ENCODE data around the gene RIPK4. TPM values are rescaled to one million over a fixed set of nuclear protein-coding genes. Genes with fewer than 3 reads are reported as not detected.

RIPK4 gene
- total RNA-seq, 2 experiments from 2014 or later: not detected

GRCh38 chr21:41712201-41712600, 54.7 kb downstream of the RIPK4 start:
- Mint-ChIP-seq H3K36me3 (no peaks in the 10 kb centered on the region), H3K4me3 (no peak overlapping the region), H3K27ac (no peak overlapping the region), H3K27me3 (peaks cover 31% of the 10 kb centered on the region), H3K9me3 (ENCODE audit: low read depth) (no peaks in the 10 kb centered on the region), H3K4me1 (peaks cover 1% of the 10 kb centered on the region)
- CTCF ChIA-PET: no interaction called here
- ATAC-seq: no peak
- no peak for DNase-seq

- peaks cover 2% of the 10 kb centered on the region for H3K9me3 Mint-ChIP-seq (ENCODE audit: low read depth)
- peaks cover 6% of the 10 kb centered on the region for H3K4me1 Mint-ChIP-seq
- H3K4me3 Mint-ChIP-seq: no peak overlapping the region
- H3K36me3 Mint-ChIP-seq: no peaks in the 10 kb centered on the region
- ATAC-seq: no peak
- CTCF ChIA-PET: no interaction called here
- DNase-seq: no peak
- no peak overlapping the region for H3K27ac Mint-ChIP-seq
- H3K27me3 Mint-ChIP-seq: peaks cover 31% of the 10 kb centered on the region
Measured at GRCh38 chr21:41711416-41712007, 55.3 kb downstream of the RIPK4 start.

- Mint-ChIP-seq H3K9me3 (ENCODE audit: low read depth) (peaks cover 2% of the 10 kb centered on the region), H3K27ac (no peak overlapping the region)
Measured at GRCh38 chr21:41710823-41711160, 56.1 kb downstream of the RIPK4 start.

GRCh38 chr21:41709965-41710822, 56.7 kb downstream of the RIPK4 start:
- CTCF ChIA-PET: no interaction called here
- H3K4me3 Mint-ChIP-seq: no peak overlapping the region
- H3K27me3 Mint-ChIP-seq: peaks cover 31% of the 10 kb centered on the region
- ATAC-seq (no peak), DNase-seq (no peak)
- no peak overlapping the region for H3K27ac Mint-ChIP-seq
- no peaks in the 10 kb centered on the region for H3K36me3 Mint-ChIP-seq
- H3K9me3 Mint-ChIP-seq (ENCODE audit: low read depth): peaks cover 2% of the 10 kb centered on the region
- peaks cover 6% of the 10 kb centered on the region for H3K4me1 Mint-ChIP-seq

More at GRCh38 chr21:41710823-41711160, 56.1 kb downstream of the RIPK4 start:
- Mint-ChIP-seq H3K4me3 (no peak overlapping the region), H3K36me3 (no peaks in the 10 kb centered on the region), H3K27me3 (peaks cover 31% of the 10 kb centered on the region), H3K4me1 (peaks cover 6% of the 10 kb centered on the region)
- ATAC-seq (no peak), DNase-seq (no peak)
- CTCF ChIA-PET: no interaction called here

- Mint-ChIP-seq H3K36me3 (no peaks in the 10 kb centered on the region), H3K4me3 (no peak overlapping the region), H3K27me3 (peaks cover 25% of the 10 kb centered on the region), H3K4me1 (peaks cover 6% of the 10 kb centered on the region), H3K27ac (no peak overlapping the region), H3K9me3 (ENCODE audit: low read depth) (peaks cover 2% of the 10 kb centered on the region)
- ATAC-seq: no peak
- DNase-seq: no peak
- CTCF ChIA-PET: no interaction called here
Measured at GRCh38 chr21:41709166-41709565, 57.7 kb downstream of the RIPK4 start.

GRCh38 chr21:41707960-41708330, 58.9 kb downstream of the RIPK4 start:
- H3K9me3 Mint-ChIP-seq (ENCODE audit: low read depth): peaks cover 2% of the 10 kb centered on the region
- no peaks in the 10 kb centered on the region for H3K36me3 Mint-ChIP-seq
- CTCF ChIA-PET: no interaction called here
- H3K27me3 Mint-ChIP-seq: peaks cover 17% of the 10 kb centered on the region
- H3K27ac Mint-ChIP-seq: no peak overlapping the region
- H3K4me1 Mint-ChIP-seq: peaks cover 6% of the 10 kb centered on the region
- ATAC-seq (no peak), DNase-seq (no peak)
- H3K4me3 Mint-ChIP-seq: no peak overlapping the region

GRCh38 chr21:41707231-41707959, 59.5 kb downstream of the RIPK4 start:
- no peaks in the 10 kb centered on the region for H3K36me3 Mint-ChIP-seq
- peaks cover 18% of the 10 kb centered on the region for H3K27me3 Mint-ChIP-seq
- H3K27ac Mint-ChIP-seq: no peak overlapping the region
- peaks cover 6% of the 10 kb centered on the region for H3K4me1 Mint-ChIP-seq
- peaks cover 2% of the 10 kb centered on the region for H3K9me3 Mint-ChIP-seq (ENCODE audit: low read depth)
- H3K4me3 Mint-ChIP-seq: no peak overlapping the region
- DNase-seq (no peak), ATAC-seq (no peak)
- CTCF ChIA-PET: no interaction called here

GRCh38 chr21:41706678-41707077, 60.2 kb downstream of the RIPK4 start:
- peaks cover 6% of the 10 kb centered on the region for H3K4me1 Mint-ChIP-seq
- CTCF ChIA-PET: no interaction called here
- peaks cover 2% of the 10 kb centered on the region for H3K9me3 Mint-ChIP-seq (ENCODE audit: low read depth)
- H3K4me3 Mint-ChIP-seq: no peak overlapping the region
- DNase-seq (no peak), ATAC-seq (peak; percentile 9)
- H3K27me3 Mint-ChIP-seq: peaks cover 12% of the 10 kb centered on the region
- no peaks in the 10 kb centered on the region for H3K36me3 Mint-ChIP-seq
- H3K27ac Mint-ChIP-seq: no peak overlapping the region

GRCh38 chr21:41706263-41706639, 60.6 kb downstream of the RIPK4 start:
- Mint-ChIP-seq H3K27me3 (peaks cover 8% of the 10 kb centered on the region), H3K9me3 (ENCODE audit: low read depth) (peaks cover 2% of the 10 kb centered on the region), H3K4me1 (peaks cover 6% of the 10 kb centered on the region), H3K27ac (no peak overlapping the region), H3K4me3 (no peak overlapping the region), H3K36me3 (no peaks in the 10 kb centered on the region)
- ATAC-seq (no peak), DNase-seq (no peak)
- CTCF ChIA-PET: no interaction called here

GRCh38 chr21:41705546-41706262, 61.1 kb downstream of the RIPK4 start:
- Mint-ChIP-seq H3K4me3 (no peak overlapping the region), H3K4me1 (peaks cover 6% of the 10 kb centered on the region), H3K27me3 (peaks cover 3% of the 10 kb centered on the region), H3K27ac (no peak overlapping the region), H3K36me3 (no peaks in the 10 kb centered on the region), H3K9me3 (ENCODE audit: low read depth) (peaks cover 2% of the 10 kb centered on the region)
- CTCF ChIA-PET: no interaction called here
- DNase-seq (no peak), ATAC-seq (no peak)

- no peaks in the 10 kb centered on the region for H3K36me3 Mint-ChIP-seq
- H3K4me1 Mint-ChIP-seq: peaks cover 6% of the 10 kb centered on the region
- H3K4me3 Mint-ChIP-seq: no peak overlapping the region
- DNase-seq: no peak
- peaks cover 3% of the 10 kb centered on the region for H3K27me3 Mint-ChIP-seq
- CTCF ChIA-PET: no interaction called here
- H3K27ac Mint-ChIP-seq: no peak overlapping the region
- peaks cover 2% of the 10 kb centered on the region for H3K9me3 Mint-ChIP-seq (ENCODE audit: low read depth)
- ATAC-seq: no peak
Measured at GRCh38 chr21:41703857-41704501, 62.9 kb downstream of the RIPK4 start.

GRCh38 chr21:41701749-41702148, 65.1 kb downstream of the RIPK4 start:
- H3K9me3 Mint-ChIP-seq (ENCODE audit: low read depth): peaks cover 2% of the 10 kb centered on the region
- ATAC-seq (no peak), DNase-seq (no peak)
- peaks cover 3% of the 10 kb centered on the region for H3K4me1 Mint-ChIP-seq
- no peaks in the 10 kb centered on the region for H3K36me3 Mint-ChIP-seq
- H3K27ac Mint-ChIP-seq: no peak overlapping the region
- H3K4me3 Mint-ChIP-seq: no peak overlapping the region
- CTCF ChIA-PET: no interaction called here
- peaks cover 3% of the 10 kb centered on the region for H3K27me3 Mint-ChIP-seq

- H3K36me3 Mint-ChIP-seq: no peaks in the 10 kb centered on the region
- H3K9me3 Mint-ChIP-seq (ENCODE audit: low read depth): peaks cover 3% of the 10 kb centered on the region
- no peak overlapping the region for H3K27ac Mint-ChIP-seq
- H3K4me1 Mint-ChIP-seq: no peaks in the 10 kb centered on the region
- DNase-seq (no peak), ATAC-seq (no peak)
- CTCF ChIA-PET: no interaction called here
- no peak overlapping the region for H3K4me3 Mint-ChIP-seq
- peaks cover 12% of the 10 kb centered on the region for H3K27me3 Mint-ChIP-seq
Measured at GRCh38 chr21:41699311-41699710, 67.5 kb downstream of the RIPK4 start.
